ENCODE data around the gene MRPS35.

DNA sequence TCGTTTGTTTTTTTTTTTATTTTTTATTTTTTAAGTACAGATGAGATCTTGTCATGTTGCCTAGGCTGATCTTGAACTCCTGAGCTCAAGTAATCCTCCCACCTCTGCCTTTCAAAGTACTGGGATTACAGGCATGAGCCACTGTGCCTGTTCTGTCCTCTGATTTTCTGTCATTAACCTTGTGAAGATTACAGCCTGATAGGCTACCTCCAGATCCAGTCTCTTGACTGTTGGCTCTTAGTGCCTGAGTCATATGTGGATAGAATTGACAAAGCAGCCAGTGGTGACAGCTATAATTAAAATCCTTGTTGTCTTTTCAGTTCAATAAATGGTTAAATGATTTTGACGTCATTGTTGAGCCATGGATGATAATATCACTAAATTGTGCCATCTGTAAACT, 35.6 kb upstream of the MRPS35 start:
- TF ChIP-seq, protein P1, sequence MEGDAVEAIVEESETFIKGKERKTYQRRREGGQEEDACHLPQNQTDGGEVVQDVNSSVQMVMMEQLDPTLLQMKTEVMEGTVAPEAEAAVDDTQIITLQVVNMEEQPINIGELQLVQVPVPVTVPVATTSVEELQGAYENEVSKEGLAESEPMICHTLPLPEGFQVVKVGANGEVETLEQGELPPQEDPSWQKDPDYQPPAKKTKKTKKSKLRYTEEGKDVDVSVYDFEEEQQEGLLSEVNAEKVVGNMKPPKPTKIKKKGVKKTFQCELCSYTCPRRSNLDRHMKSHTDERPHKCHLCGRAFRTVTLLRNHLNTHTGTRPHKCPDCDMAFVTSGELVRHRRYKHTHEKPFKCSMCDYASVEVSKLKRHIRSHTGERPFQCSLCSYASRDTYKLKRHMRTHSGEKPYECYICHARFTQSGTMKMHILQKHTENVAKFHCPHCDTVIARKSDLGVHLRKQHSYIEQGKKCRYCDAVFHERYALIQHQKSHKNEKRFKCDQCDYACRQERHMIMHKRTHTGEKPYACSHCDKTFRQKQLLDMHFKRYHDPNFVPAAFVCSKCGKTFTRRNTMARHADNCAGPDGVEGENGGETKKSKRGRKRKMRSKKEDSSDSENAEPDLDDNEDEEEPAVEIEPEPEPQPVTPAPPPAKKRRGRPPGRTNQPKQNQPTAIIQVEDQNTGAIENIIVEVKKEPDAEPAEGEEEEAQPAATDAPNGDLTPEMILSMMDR (IDR thresholded peaks at IDR 0.05) = no peak
- no peak for TF ChIP-seq POLR2A (IDR thresholded peaks at IDR 0.05)

Measured in esophagus squamous epithelium (tissue), 4 donors.